DOHH2 (cell line): ENCODE measurements around the gene NPFFR1.

ENCODE experiments used
- CTCF ChIP-seq: fragments of 200-600 bp; sonication (generic); IDR thresholded peaks from one replicate; pipeline ENCODE4 v1.5.1; 2014; ENCODE audit warnings: antibody characterized with exemption, mild to moderate bottlenecking, low read depth, low read length; ENCODE audit not compliant: poor library complexity, severe bottlenecking
- EZH2phosphoT487 ChIP-seq: fragments of 200-600 bp; sonication (generic); IDR thresholded peaks from 2 replicates; pipeline ENCODE4 v1.6.1; 2017; ENCODE audit warnings: borderline replicate concordance, mild to moderate bottlenecking, antibody characterized with exemption, low read length, moderate library complexity, mixed read lengths

- TF ChIP-seq CTCF (no peak), EZH2phosphoT487 (no peak)
These were observed 24.6 kb upstream of the NPFFR1 start for GRCh38 chr10:70308121-70309060.
